GM21360 (cell line): ENCODE data around the gene DDX49.
"Not testable (repeated sequence)": the region's sequence is repeated elsewhere in the genome, so short reads cannot be mapped to it uniquely, and the experiment has no call there.

ENCODE experiments used
- ATAC-seq: cut with Tn5 transposase; IDR thresholded peaks from one replicate; pipeline ENCODE4 v1.9.1; 2021; ENCODE audit warnings: mild to moderate bottlenecking, moderate library complexity; ENCODE audit not compliant: unreplicated experiment

DDX49 gene

GRCh38 chr19:18910010-18910409, 9.5 kb upstream of the DDX49 start:
- ATAC-seq = no peak

- ATAC-seq = no peak
Observed at GRCh38 chr19:18910801-18911436, 8.6 kb upstream of the DDX49 start.

- ATAC-seq = no peak
Observed at GRCh38 chr19:18912933-18913332, 6.6 kb upstream of the DDX49 start.

- no peak for ATAC-seq
Observed at GRCh38 chr19:18913466-18913865, 6.0 kb upstream of the DDX49 start.

GRCh38 chr19:18915639-18916038, 3.9 kb upstream of the DDX49 start:
- ATAC-seq = no peak

- ATAC-seq = not testable (repeated sequence)
Observed at GRCh38 chr19:18917593-18917992, 1.9 kb upstream of the DDX49 start.

- no peak for ATAC-seq
Observed at GRCh38 chr19:18919900-18920214, 342 bp downstream of the DDX49 start.

- ATAC-seq = no peak
Observed at GRCh38 chr19:18920400-18920799, 885 bp downstream of the DDX49 start.

- ATAC-seq = no peak
Observed at GRCh38 chr19:18921593-18921992, 2.1 kb downstream of the DDX49 start.

- ATAC-seq = no peak
Observed at GRCh38 chr19:18922228-18922985, 2.9 kb downstream of the DDX49 start.

GRCh38 chr19:18924684-18925213, 5.2 kb downstream of the DDX49 start:
- no peak for ATAC-seq

GRCh38 chr19:18928018-18928805, 8.7 kb downstream of the DDX49 start:
- no peak for ATAC-seq

- ATAC-seq = no peak
Observed at GRCh38 chr19:18929311-18929710, 9.8 kb downstream of the DDX49 start.

- ATAC-seq = no peak
Observed at GRCh38 chr19:18931316-18932162, 12.0 kb downstream of the DDX49 start.

- ATAC-seq = no peak
Observed at GRCh38 chr19:18932216-18932841, 12.8 kb downstream of the DDX49 start.

GRCh38 chr19:18933297-18933696, 13.8 kb downstream of the DDX49 start:
- ATAC-seq = no peak

- ATAC-seq = no peak
Observed at GRCh38 chr19:18939163-18939562, 19.6 kb downstream of the DDX49 start.

GRCh38 chr19:18939922-18940768, 20.6 kb downstream of the DDX49 start:
- ATAC-seq = no peak
